HG02970 (cell line): Measurements from ENCODE around the gene CCNY.

Source experiments
- ATAC-seq: cut with Tn5 transposase; IDR thresholded peaks from one replicate; pipeline ENCODE4 v1.9.1; 2021; ENCODE audit warnings: mild to moderate bottlenecking, moderate library complexity, moderate number of reproducible peaks; ENCODE audit not compliant: unreplicated experiment, low FRiP score

The CCNY gene

DNA sequence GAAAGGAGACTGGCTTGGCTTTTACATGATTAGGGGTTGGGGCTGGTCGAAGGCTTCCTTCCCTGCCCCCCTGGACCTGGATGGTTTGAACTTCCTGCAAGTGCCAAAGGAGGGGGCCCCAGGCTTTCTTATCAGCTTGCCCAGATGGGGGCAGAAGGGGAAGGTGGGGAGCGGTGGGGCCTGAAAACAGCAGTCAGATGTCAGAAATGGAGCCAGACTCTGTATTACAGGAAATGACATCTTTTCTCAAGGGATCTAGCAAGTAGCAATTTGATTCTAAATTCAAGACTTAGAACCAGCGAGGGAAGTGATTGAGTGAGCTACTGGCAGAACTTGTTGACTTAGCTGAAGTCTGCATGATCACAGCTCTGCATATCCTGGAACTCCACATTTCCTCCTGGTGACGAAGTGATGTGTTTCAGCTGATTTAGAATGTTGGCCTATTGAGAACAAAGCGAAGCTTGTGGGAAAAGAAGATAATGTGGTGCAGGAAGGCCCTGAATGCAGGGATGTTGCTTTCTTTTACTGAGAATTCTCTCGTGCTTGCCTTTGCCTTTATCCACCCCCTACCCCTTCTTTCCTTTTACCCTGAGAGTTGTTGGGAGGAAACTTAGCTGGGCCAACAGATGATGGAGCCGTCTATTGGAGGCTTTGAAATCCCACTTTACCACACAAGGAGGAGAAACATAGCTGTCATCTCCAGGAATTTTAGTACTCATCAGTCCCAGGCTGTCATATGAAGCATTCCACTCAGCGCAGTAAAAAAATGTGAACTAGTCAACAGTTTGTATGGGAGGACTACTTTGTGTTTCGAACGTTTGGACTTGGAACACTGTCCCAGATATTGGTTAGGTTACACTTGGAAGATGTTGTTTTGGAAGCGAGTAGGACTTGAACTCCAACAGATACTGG, 43.2 kb downstream of the CCNY start:
- ATAC-seq, result peak; percentile 60

GRCh38 chr10:35382096-35382495, 45.8 kb downstream of the CCNY start:
- no peak for ATAC-seq

- ATAC-seq, result no peak
Observed at GRCh38 chr10:35384265-35384868, 48.1 kb downstream of the CCNY start.

GRCh38 chr10:35386594-35387174, 50.4 kb downstream of the CCNY start:
- ATAC-seq, result no peak

DNA sequence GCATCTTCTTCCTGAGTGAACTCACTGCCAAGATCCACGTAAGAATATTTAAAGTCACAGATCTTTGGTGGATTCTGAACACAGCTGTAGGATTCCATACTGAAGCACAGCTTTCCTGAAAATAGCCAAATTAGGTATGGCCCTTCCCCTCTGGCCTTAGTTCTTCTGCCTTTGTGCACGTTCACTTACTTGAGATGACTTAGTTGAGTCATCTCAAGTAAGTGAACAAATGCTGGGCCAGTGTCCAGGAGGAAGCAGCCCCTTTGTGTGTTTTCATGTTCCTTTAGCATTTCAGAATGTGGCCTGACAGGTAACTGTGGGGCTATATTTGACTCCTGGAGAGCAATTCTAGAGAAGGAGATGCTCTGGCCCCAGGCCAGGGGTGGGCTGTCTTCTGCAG, 51.5 kb downstream of the CCNY start:
- ATAC-seq, result no peak

DNA sequence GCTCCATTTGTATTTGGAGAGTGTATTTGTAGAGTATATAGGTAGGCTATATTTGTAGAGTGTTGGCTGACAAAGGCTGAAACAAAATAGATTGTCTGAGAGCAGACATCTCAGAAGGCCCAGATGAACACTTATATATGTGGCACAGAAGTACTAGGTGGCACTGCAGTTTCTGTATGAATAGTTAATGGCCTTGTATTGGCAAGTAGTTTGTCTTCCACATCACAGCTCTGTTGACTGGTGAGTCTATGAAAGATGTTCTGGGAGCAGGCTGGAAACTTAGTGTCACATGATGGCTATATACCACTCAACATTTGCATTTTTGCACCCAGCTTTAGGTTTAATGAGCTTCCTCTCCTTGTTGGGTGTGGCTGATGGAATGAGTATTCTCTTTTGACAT, 51.9 kb downstream of the CCNY start:
- ATAC-seq, result no peak

- no peak for ATAC-seq
Observed at GRCh38 chr10:35388682-35389081, 52.4 kb downstream of the CCNY start.

DNA sequence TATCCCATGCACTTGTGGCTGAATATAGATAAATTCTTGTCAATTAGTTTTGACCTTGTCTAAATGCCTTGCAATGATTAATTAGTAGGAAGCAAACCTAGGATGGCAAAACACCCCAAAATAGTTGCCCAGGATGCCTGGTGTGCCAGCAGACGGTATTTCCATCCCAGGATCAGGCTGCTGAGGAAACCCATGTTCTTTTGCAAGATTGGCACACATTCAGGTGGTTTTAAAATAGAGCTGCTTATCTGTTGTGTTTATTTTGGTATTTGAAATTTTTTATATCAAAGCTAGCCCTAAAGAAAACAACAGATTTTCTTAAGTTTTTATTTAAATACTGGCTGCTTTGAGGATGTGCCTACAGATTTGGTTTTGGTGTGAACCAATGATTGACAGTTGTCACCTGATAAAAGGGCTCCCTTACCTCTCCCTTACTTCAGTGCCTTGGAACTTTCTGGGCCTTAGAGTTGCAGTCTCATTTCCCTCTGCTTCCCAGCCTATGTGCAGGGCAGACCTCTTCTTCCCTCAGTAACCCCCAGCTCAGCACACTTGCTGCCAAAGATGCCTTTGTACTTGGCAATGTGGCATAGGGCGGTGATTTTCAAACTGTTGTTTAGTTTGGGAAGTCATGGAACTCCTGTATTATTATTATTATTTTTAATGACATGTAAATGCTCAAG, 54.0 kb downstream of the CCNY start:
- ATAC-seq, result no peak

DNA sequence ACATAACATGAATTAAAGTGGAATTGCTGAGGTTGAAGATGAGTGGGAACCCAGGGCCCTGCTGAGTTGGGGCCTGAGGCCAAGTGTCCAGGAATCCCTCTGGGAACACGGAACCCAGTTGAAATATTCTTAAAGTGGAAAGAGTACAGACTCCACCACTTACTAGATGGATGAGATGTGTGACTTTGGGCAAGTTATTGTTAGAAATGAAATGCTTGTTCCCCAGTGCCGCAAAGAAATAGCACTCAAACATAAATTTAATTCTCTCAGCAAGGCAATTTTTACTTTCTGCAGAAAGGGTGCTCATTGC, 54.5 kb downstream of the CCNY start:
- no peak for ATAC-seq

DNA sequence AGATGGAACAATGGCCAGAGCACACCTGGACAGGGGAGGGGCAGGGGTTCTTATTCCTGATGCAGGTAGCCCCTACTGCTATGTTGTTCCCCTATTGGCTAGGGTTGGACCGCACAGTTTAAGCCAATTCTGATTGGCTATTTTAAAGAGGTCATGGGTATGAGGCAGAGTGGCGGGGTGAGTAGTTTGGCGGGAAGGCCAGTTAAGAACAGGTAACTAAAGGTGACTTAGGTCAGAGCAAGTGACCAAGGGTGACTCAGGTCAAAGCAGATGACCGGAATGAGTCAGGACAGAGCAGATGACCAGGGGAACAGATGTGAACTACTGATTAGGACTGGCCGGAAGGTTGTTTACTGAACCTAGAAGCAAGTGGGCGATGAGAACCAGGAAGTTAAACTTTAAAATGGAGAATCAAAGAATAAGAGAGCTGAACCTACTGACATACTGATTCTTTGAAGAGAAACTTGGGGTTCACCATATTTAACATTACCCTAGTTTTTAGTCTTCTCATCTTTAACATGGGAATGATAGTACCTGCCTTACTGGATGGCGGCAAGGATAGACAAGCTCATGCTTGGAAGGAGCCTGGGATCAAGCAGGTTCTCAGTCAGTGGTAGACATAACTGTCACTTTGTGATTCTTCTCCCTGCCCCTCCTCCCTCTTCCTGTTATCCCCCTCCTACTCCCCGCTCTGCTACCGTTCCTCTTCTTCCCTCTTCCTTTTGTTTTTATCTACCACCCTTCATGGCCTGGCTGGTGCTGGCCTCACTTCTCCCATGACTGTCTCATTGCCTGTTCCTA, 55.0 kb downstream of the CCNY start:
- ATAC-seq, result no peak

DNA sequence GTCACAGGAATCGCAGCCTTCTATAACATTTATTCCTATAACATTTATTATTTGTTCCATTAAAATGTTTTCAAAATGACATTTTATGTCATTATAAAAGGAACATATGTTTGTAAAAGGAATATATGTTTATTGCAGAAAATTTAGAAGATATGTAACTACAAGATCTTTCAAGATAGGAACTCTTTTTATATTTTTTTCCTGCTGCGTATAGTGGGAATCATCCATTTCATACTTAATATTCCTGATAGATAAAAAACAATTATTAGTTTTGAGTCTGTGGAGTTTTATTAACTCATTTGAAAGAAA, 55.6 kb downstream of the CCNY start:
- ATAC-seq, result no peak

DNA sequence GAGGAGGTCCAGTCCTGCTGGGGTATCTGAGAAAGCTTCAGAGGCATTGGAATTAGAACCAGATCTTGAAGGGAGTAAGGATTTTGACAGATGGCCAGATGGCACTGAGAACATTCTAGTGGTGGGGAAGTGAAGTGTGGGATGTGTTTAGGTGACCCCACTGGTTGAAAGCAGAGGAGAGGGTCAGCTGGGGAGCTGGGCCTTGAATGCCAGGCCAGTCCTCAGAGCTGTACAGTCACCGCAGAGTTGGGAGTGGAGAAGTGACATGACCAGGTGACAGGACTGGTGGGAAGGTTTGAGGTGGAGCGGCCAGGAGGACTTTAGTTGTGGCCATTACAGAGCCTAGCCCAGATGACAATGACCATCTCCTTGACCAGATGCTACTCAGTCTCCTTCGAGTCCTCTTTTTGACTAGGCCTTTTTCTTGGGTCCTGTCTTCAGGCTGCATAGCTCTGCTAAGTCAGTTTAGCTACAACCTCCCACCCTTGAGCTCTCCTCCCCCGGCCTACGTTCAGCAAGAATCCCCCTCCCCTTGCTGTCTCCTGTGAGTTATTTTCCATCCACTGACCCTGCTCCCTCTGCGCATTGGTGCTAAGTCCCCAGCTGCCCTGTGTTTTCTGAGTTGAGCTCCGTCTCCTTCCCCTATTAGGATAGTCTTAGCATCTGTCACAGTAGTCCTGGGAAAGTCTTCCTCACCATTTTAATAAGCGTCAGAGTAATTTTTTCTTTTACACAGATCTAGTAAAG, 56.3 kb downstream of the CCNY start:
- no peak for ATAC-seq

GRCh38 chr10:35394411-35394851, 58.1 kb downstream of the CCNY start:
- no peak for ATAC-seq

DNA sequence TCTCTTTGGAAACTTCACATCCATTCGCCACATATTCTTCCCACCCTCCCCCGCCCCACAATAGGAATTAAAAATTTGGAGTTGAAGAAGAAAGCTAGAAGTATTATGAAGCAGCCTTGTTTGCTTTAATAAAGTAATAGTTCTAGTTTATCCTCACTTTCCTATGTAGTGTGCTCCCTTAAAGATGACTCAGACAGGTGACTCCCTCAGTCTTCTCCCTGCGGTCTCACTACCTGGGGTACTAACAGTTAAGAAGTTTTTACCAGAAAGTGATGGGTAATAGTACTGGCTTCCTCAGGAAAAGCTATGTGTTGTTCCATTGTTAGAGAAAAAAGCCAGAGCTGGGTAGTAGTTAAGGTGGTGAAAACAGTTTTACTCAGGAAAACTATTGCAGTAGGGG, 58.6 kb downstream of the CCNY start:
- ATAC-seq, result no peak

DNA sequence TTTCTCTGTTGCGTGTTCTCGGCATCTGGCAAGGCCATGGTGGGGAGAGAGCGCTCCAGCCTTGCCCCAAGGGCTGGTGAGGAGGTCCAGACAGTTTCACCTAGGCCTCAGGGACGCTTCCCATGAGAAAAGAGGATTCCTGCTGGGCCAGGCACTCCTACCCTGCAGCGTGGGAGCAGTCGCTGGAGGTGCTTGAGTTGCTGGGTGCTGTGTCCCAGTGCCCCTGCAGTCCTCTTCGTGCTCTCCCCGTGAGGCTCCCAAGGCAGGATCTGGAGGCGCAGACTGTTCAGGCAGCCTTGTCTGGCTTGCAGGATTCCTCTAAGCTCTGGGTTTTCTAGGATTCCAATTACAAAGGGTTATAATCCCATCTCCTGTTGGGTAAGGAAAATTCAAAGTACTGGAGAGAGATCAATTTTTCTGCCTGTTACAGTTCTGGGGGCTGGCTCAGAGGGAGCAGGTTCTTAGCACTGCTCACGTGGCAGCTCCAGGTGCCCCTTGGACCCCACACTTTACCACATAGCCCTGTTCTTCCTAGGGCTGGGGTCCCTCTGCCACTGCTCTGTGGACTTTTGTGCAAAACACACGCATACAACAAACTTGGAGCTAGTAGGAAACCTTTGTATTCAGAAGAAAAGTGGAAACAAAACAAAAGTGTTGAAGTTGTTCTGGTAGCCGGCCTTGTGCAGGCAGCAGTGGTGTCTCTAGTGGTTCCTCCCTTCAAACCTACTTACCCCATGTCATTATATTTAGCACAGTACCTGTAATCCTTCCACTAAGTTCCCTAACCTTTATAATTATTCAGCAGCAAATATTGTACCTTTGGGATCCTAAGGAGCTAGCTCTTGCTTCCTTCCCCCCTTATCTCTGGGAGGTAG, 60.5 kb downstream of the CCNY start:
- ATAC-seq, result no peak

GRCh38 chr10:35397953-35398352, 61.6 kb downstream of the CCNY start:
- ATAC-seq, result no peak

DNA sequence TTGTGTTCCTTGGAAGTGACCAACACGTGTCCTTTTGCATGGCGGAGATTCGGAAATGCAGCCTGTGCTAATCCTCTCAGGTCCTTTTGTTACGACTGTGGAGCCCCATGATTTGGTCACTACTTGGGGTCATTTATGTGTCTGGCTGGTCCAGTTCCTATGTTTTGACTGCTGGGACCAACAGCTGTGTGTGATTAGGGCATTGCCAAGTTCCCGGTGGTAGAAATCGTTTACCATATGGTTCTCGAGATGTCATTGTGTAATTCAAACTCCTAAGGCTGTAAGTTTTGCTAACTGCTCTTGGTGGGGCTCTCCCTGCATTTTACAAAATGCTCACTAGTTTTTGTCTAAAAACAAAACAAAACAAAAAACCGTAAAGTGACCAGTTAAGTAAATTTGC, 62.0 kb downstream of the CCNY start:
- no peak for ATAC-seq

DNA sequence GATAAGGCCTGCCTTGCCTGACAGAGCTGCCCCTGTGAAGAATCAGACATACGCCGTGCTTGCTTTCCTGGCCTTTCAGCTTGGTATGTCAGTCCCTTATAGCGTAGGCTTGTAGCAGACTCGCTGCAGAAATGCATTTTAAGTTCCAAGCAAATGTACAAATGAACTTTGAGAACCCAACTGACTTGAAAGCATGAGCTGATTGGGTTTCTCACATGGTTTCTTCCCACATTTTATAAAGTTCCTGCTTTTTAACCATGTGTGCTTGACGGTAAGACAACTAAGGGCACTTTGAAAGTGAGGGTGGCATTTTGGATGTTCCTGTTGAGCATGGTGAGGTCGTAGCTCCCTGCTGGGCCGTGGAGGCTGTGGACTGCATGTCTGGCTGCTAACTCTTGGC, 62.6 kb downstream of the CCNY start:
- ATAC-seq, result no peak

GRCh38 chr10:35399414-35400009, 63.2 kb downstream of the CCNY start:
- ATAC-seq, result no peak
